OCI-LY7 (cell line): Measurements from ENCODE around the gene SNX6.

Source experiments
- EZH2phosphoT487 ChIP-seq: fragments of 200-600 bp; sonication (generic); IDR thresholded peaks from 2 replicates; pipeline ENCODE4 v1.6.1; 2018; ENCODE audit warnings: low read depth, borderline replicate concordance, mild to moderate bottlenecking, mixed run types, antibody characterized with exemption, low read length, moderate library complexity, mixed read lengths
- TF ChIP-seq, protein P1 (sequence below): fragments of 200-600 bp; sonication (generic); conservative IDR thresholded peaks from 2 replicates; pipeline ENCODE4 v1.5.1; 2014; ENCODE audit warnings: mild to moderate bottlenecking, antibody characterized with exemption, low read length, moderate library complexity, mixed read lengths

DNA sequence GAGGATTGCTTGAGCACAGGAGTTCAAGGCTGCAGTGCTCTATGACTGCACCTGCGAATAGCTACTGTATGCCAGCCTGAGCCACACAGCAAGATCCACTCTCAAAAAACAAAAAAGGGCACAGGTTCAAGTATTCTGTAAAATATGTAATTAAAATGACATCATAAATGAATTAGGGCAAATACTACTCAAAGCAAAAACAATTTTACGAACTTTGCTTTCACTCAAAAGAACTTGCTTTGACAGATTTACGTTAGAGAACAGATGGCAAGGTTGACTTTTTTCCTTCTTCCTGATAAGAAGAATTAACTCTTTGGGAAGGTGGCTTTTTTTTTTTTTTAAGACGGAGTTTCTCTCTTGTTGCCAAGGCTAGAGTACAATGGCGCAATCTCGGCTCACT lies 46.4 kb downstream of the SNX6 start:
- TF ChIP-seq, protein P1, sequence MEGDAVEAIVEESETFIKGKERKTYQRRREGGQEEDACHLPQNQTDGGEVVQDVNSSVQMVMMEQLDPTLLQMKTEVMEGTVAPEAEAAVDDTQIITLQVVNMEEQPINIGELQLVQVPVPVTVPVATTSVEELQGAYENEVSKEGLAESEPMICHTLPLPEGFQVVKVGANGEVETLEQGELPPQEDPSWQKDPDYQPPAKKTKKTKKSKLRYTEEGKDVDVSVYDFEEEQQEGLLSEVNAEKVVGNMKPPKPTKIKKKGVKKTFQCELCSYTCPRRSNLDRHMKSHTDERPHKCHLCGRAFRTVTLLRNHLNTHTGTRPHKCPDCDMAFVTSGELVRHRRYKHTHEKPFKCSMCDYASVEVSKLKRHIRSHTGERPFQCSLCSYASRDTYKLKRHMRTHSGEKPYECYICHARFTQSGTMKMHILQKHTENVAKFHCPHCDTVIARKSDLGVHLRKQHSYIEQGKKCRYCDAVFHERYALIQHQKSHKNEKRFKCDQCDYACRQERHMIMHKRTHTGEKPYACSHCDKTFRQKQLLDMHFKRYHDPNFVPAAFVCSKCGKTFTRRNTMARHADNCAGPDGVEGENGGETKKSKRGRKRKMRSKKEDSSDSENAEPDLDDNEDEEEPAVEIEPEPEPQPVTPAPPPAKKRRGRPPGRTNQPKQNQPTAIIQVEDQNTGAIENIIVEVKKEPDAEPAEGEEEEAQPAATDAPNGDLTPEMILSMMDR, result no peak
- no peak for TF ChIP-seq EZH2phosphoT487
